Epithelial cell of esophagus (primary cell): ENCODE measurements around the gene MMP15.

Experiments used
- DNase-seq: peaks from one replicate; pipeline ENCODE4 v3.0.0; 2010; ENCODE audit warnings: low read depth
- H3K4me3 ChIP-seq: 2 replicates; pipeline ENCODE4 v1.5.1; 2011; ENCODE audit warnings: mild to moderate bottlenecking, low read length, control low read depth
- TF ChIP-seq, protein P1 (sequence below): IDR thresholded peaks from 2 replicates; pipeline ENCODE4 v1.5.1; 2011; ENCODE audit warnings: low read depth, mild to moderate bottlenecking, low read length, control low read depth, inconsistent platforms; ENCODE audit not compliant: insufficient read depth; ENCODE audit errors: missing control alignments

MMP15 gene

DNA sequence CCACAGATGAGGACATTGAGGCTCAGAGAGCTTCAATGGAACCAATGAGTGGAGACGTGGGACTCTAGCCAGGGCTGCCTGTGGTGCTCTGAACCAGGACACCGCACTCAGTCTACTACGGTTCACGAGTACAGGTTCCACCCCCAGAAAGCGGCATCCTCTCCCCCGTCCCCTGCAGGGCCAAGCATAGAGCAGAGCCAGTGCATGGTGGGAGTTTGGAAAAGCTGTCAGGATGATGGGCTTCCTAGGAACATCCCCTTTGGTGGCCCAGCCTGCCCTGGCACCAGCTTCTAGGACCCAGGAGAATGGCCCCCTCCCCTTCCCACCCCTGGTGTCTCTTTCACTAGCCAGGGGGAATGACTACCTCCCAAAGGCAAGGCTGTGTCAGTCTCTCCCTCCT lies 33.5 kb upstream of the MMP15 start:
- TF ChIP-seq, protein P1, sequence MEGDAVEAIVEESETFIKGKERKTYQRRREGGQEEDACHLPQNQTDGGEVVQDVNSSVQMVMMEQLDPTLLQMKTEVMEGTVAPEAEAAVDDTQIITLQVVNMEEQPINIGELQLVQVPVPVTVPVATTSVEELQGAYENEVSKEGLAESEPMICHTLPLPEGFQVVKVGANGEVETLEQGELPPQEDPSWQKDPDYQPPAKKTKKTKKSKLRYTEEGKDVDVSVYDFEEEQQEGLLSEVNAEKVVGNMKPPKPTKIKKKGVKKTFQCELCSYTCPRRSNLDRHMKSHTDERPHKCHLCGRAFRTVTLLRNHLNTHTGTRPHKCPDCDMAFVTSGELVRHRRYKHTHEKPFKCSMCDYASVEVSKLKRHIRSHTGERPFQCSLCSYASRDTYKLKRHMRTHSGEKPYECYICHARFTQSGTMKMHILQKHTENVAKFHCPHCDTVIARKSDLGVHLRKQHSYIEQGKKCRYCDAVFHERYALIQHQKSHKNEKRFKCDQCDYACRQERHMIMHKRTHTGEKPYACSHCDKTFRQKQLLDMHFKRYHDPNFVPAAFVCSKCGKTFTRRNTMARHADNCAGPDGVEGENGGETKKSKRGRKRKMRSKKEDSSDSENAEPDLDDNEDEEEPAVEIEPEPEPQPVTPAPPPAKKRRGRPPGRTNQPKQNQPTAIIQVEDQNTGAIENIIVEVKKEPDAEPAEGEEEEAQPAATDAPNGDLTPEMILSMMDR: no peak
- DNase-seq: no peak
- H3K4me3 ChIP-seq: no peak overlapping the region

DNA sequence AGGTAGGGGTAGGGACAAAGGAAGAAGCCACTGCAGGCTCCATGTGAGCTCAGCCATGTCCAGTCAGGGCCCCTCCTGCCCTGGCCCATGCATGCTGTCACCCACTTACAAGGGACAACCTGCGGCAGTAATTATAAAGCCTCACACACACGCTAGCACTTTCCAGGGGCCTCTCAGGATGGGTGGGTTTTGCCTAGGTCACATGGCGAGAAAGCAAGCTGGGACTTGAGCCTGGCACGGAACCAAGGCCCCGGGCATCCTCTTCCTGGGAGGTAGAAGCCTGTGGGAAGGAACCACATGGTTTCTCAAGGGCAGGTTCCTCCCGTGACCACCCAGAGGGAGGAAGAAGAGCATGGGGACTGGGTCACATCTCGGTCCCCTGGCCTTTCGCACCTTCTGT lies 32.1 kb upstream of the MMP15 start:
- no peak overlapping the region for H3K4me3 ChIP-seq
- TF ChIP-seq, protein P1: no peak
- peak; percentile 78 for DNase-seq

DNA sequence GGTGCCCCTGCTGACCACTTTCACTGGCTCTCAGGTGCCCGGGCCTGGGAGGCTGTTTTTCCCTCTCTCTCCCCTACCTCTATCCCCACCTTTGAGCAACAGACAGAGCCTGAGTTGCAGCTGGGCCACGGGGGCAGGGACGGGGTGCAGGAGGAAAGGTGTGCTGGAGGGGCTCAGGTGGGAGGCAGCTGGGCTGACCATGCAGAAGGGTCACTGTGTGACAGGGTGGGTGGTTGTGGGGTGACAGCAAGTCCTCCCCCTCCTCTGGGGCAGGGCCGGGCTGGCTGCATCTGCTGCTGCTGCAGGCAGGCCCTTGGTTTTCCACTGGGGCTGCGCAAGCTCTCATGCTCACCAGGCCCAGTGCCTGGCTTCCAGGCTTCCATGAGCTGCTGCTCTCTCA lies 31.7 kb upstream of the MMP15 start:
- no peak overlapping the region for H3K4me3 ChIP-seq
- DNase-seq: no peak
- TF ChIP-seq, protein P1: no peak

DNA sequence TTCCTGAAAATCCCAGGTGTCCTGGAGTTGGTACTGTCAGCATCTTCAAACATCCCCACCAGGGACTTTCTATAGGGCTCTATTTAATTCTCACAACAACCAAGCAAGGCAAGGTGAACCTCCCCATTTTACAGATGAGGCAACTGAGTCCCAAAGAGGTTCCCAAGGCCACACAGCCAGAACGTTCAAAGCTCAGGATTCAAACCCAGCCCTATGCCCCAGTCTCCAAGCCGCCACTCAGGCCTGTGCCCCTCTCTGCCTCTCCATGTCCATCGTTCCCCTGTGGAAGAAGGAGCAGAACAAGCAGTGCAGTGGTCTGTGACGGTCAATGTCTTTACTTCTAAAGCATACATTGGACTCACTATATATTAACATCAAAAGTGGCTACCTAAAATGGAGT lies 31.2 kb upstream of the MMP15 start:
- no peak overlapping the region for H3K4me3 ChIP-seq

DNA sequence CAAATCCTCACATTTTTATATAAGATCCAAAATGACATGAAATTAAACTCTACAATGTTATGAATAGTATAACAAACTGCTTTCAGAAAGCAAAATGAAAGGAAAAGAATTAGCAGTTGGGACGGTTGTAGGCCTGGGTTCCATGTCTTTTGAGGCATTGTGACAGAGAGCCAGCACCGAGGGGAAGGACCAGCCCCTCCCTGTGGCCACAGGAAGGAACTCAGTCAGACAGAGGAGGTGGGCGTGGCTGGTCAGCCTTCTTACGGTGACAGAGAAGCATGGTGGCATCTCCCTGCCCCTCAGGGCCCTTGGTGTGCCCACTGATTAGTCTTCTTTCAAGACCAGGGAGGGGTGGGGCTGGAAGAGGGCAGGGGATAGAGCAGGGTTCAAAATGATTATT lies 30.8 kb upstream of the MMP15 start:
- no peak overlapping the region for H3K4me3 ChIP-seq
- DNase-seq: peak; percentile 63
- TF ChIP-seq, protein P1: peak; percentile 62

More for the DNA sequence above, 31.2 kb upstream of the MMP15 start:
- DNase-seq: no peak
- TF ChIP-seq, protein P1: no peak

DNA sequence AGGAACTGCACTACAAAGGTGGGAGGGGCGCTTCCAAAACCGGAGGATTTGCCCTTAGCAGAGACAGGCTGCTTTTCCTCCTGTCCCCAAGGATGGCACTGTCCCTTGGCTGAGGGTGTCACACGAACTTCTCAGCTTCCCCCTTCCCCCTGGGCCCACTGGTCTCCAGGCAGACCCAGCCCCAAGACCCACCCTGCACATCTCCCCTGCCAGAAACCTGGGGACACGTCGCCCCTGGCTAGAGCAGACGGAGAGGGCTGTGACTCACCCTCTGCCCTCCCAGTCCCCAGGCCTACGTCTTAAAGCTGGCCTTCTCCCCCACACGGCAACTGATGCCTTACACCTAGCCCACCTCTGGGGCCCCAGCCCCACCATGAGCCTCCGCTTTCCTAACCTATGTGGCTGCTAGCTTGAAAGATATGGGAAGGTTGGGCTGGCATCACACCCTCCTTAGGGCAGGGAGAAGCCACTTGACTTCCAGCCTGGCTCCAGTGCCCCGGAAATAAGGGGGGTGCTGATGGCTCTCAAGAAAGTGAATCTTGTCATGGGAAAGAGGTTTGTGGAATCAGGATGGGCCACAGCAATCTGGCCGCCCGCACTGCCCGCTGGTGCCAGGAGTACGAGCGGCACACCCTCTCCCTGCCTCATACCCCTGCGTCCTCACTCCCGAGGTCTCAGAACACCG lies 29.7 kb upstream of the MMP15 start:
- no peak overlapping the region for H3K4me3 ChIP-seq
- TF ChIP-seq, protein P1: no peak
- no peak for DNase-seq
